Spleen (tissue), 11 donors: ENCODE data around the gene IL17REL. TPM values are rescaled to one million over a fixed set of nuclear protein-coding genes. Genes with fewer than 3 reads are reported as not detected.

Source experiments
- DNase-seq: peaks from one replicate; pipeline ENCODE4 v3.0.0-alpha.2; 2020
- H3K27ac ChIP-seq, 8 donors: fragments of 200-600 bp; sonication (generic) in 7 of 8; 1 replicate in 4 of 8; 2 replicates in 4 of 8; pipeline versions ENCODE4 v1.5.0 to v1.8.0; 2016 to 2021; ENCODE audit warnings: inconsistent platforms in 4 of 8, mild to moderate bottlenecking in 4 of 8, moderate library complexity in 1 of 8
- H3K27me3 ChIP-seq, 7 donors: fragments of 200-600 bp; sonication (generic) in 6 of 7; replicated peaks in 1 of 7; 1 replicate in 4 of 7; 2 replicates in 3 of 7; pipeline versions ENCODE4 v1.5.0 to v1.8.0; 2016 to 2021; ENCODE audit warnings: inconsistent platforms in 3 of 7, mild to moderate bottlenecking in 1 of 7
- H3K36me3 ChIP-seq, 6 donors: fragments of 200-600 bp; sonication (generic) in 5 of 6; 1 replicate in 4 of 6; 2 replicates in 2 of 6; pipeline versions ENCODE4 v1.5.0 to v1.8.0; 2016 to 2021; ENCODE audit warnings: inconsistent platforms in 2 of 6
- H3K4me1 ChIP-seq, 6 donors: fragments of 200-600 bp; sonication (generic) in 5 of 6; 1 replicate in 3 of 6; 2 replicates in 3 of 6; pipeline versions ENCODE4 v1.5.0 to v1.8.0; 2016 to 2021; ENCODE audit warnings: inconsistent platforms in 3 of 6
- H3K4me3 ChIP-seq, 8 donors: fragments of 200-600 bp; sonication (generic) in 7 of 8; 1 replicate in 4 of 8; 2 replicates in 4 of 8; pipeline versions ENCODE4 v1.5.0 to v1.8.0; 2016 to 2021; ENCODE audit warnings: inconsistent platforms in 4 of 8, mild to moderate bottlenecking in 4 of 8, moderate library complexity in 2 of 8
- H3K9me3 ChIP-seq, 8 donors: fragments of 200-600 bp; sonication (generic) in 7 of 8; 1 replicate in 4 of 8; 2 replicates in 4 of 8; pipeline versions ENCODE4 v1.5.0 to v1.8.0; 2016 to 2021; ENCODE audit warnings: inconsistent platforms in 4 of 8
- POLR2A ChIP-seq, 3 donors: fragments of 450-650 bp; IDR thresholded peaks; one replicate each; pipeline ENCODE4 v1.5.1; 2017; ENCODE audit warnings: antibody characterized with exemption in 3 of 3, mild to moderate bottlenecking in 1 of 3
- POLR2AphosphoS5 ChIP-seq, 3 donors: sonication (generic); formaldehyde crosslinking; IDR thresholded peaks; one replicate each; pipeline ENCODE4 v1.5.1; 2017; ENCODE audit warnings: antibody characterized with exemption in 3 of 3
- WGBS, 5 donors: extraction: QIAGEN DNeasy Blood & Tissue Kit in 3 of 5; methylation state at CpG; one replicate each; pipeline versions ENCODE4 v1.1.5 to v1.1.7; 2013 to 2018; 5-methylcytosine and 5-hydroxymethylcytosine counted together
- intact Hi-C: fragments of 100-400 bp; cut with DNase I; formaldehyde crosslinking; loops from one replicate; pipeline ENCODE4 v1.15.0; 2023; ENCODE audit warnings: low total_unique reads
- polyA plus RNA-seq, 3 donors: library from polyadenylated mRNA; stranded (reverse); fragments of 200-250 nt; gene quantifications; one replicate each; pipeline ENCODE4 v1.2.1, GENCODE V29; 2013
- total RNA-seq, 7 donors: library from RNA; depleted of rRNA in 3 of 7; stranded (reverse); fragments of >200 nt in 3 of 7; fragmentation: NEBNext Ultra II Directional in 4 of 7; extraction: Animal tissue kit (Norgen Biotek cat#: 25700) in 4 of 7; gene quantifications; one replicate each; pipeline versions ENCODE4 v1.1.0 to v1.2.1, GENCODE V29; 2016 to 2021
- TF ChIP-seq, protein P1 (sequence below), 11 experiments: fragments of 200-600 bp in 7 of 11; fragments of 450-650 bp in 4 of 11; sonication (generic) in 4 of 11; IDR thresholded peaks in 8 of 11; conservative IDR thresholded peaks in 3 of 11; 1 replicate in 7 of 11; 2 replicates in 4 of 11; pipeline versions ENCODE4 v1.4.0 to v1.8.0; 2016 to 2021; ENCODE audit warnings: antibody characterized with exemption in 11 of 11, inconsistent platforms in 4 of 11, mild to moderate bottlenecking in 1 of 11
- donor health status: healthy with polysubstance abuse.
- donor health status: DM: no; HTN: no; CAD: no; lungs with moderate emphysema.
- donor health status: DM: no; HTN: no; CAD: no.
- donor health status: Bipolar disorder and iron deficiency.
- donor health status: healthy.
- donor health status: DM: no; HTN: no; CAD: no.
- donor health status: DM: yes; HTN: yes; CAD: no.

The IL17REL gene
- total and polyA plus RNA-seq, 10 donors: 0.21 to 1.9 (median 0.83) TPM

DNA sequence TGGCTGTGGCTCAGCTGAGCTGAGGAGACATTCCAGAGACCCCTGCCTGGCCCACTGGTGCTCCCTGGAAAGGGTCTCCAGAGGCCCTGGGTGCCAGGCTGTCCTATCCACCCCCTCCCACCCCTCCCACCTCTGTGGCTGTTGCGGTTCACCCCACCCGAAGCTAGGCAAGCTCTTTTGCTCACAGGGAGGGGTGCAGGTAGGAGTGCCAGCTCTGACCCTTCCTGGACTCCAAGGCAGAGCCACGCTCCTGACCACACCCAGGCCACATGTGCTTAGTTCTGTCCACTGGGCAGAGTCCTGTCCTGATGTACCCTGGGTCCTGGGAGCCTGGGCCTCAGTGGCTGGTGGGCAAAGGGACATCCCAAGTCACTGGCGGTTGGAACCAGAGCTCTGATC lies 16.4 kb downstream of the IL17REL start:
- DNase-seq: no peak
- H3K4me1 ChIP-seq: peaks cover 4 to 34% (median 18%) of the 10 kb centered on the region in 6 donors
- H3K27me3 ChIP-seq: peaks cover 0 to 23% (median 16%) of the 10 kb centered on the region in 7 donors
- 71 to 87% (median 85%) methylated on average over 1 to 4 of the region's 4 CpGs for WGBS, 5 donors
- TF ChIP-seq POLR2A (IDR thresholded peaks at IDR 0.05) (no peak), POLR2AphosphoS5 (IDR thresholded peaks at IDR 0.05) (no peak)
- TF ChIP-seq, protein P1, sequence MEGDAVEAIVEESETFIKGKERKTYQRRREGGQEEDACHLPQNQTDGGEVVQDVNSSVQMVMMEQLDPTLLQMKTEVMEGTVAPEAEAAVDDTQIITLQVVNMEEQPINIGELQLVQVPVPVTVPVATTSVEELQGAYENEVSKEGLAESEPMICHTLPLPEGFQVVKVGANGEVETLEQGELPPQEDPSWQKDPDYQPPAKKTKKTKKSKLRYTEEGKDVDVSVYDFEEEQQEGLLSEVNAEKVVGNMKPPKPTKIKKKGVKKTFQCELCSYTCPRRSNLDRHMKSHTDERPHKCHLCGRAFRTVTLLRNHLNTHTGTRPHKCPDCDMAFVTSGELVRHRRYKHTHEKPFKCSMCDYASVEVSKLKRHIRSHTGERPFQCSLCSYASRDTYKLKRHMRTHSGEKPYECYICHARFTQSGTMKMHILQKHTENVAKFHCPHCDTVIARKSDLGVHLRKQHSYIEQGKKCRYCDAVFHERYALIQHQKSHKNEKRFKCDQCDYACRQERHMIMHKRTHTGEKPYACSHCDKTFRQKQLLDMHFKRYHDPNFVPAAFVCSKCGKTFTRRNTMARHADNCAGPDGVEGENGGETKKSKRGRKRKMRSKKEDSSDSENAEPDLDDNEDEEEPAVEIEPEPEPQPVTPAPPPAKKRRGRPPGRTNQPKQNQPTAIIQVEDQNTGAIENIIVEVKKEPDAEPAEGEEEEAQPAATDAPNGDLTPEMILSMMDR (IDR thresholded peaks at IDR 0.05 in 8 of 11, conservative IDR thresholded peaks at IDR 0.05 in 3 of 11): no peak
- no peaks in the 10 kb centered on the region for H3K36me3 ChIP-seq
- H3K9me3 ChIP-seq: peaks cover 0 to 7% (median 7%) of the 10 kb centered on the region in 8 donors
- intact Hi-C loops: no loop called here
- no peak overlapping the region for H3K4me3 ChIP-seq
- no peak overlapping the region for H3K27ac ChIP-seq

DNA sequence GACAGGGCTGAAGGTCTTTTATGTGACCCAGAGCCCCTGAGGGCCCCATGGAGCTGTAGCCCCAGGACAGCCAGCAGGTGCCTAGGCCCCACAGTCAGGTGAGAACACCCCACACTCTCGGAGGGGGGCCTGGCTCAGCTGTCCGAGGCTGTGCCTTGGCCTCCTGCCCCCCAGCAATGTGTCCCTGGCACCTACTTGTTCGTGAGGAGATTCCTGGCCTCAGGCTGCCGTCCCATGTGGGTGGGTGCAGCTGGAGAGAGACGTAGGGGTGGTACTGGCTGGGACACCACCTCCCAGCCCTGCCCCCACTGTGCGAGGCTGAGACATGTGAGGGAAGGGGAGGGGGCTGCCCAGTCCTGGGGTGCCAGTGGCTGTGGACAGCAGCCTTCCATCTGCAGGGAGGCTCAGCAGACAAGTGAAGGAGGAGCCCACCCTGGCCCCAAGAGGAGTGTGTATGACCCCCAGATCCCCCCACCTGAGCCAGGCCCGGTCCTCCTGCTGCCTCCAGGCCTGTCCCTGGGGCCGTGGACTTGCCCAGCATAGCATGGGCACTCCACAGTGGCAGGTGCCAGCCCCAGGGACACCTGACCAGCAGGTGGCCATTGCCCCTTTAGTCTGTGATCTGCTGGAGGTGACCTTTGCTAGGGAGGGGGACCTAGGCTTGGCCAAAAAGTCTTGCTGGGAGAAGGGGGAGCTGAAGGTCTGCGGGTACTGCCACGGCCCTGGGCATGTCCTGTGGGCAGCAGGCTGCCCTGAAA lies 17.0 kb downstream of the IL17REL start:
- no peak overlapping the region for H3K4me3 ChIP-seq
- no peak for DNase-seq
- peaks cover 0 to 13% (median 11%) of the 10 kb centered on the region in 8 donors for H3K9me3 ChIP-seq
- no peaks in the 10 kb centered on the region for H3K36me3 ChIP-seq
- intact Hi-C loops: no loop called here
- H3K27ac ChIP-seq: no peak overlapping the region
- H3K4me1 ChIP-seq: peaks cover 4 to 34% (median 18%) of the 10 kb centered on the region in 6 donors
- WGBS, 5 donors: 78 to 85% (median 81%) methylated on average over 7 to 10 of the region's 10 CpGs
- H3K27me3 ChIP-seq: peaks cover 0 to 19% (median 13%) of the 10 kb centered on the region in 7 donors
- no peak for TF ChIP-seq POLR2AphosphoS5 (IDR thresholded peaks at IDR 0.05)
- TF ChIP-seq POLR2A (IDR thresholded peaks at IDR 0.05): no peak
- TF ChIP-seq, protein P1 (IDR thresholded peaks at IDR 0.05 in 8 of 11, conservative IDR thresholded peaks at IDR 0.05 in 3 of 11): no peak

DNA sequence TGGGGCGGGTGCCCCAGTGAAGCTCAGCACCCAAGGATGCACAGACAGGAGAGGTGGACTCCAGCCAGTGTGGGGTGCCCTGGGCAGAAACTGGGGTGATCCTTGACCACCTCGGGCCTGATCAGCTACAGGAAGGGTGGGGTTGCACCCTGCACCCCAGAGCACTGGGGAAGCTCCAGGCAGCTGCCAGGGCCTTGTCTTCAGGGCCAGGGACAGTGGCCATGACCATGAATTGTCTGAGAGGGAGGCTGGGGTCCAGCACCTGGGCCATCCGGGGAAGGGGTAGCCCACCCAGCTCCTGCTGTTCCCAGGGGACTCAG lies 17.6 kb downstream of the IL17REL start:
- 62 to 70% (median 65%) methylated on average over 3 of the region's 3 CpGs for WGBS, 5 donors
- Histone ChIP-seq H3K9me3 (peaks cover 0 to 19% (median 13%) of the 10 kb centered on the region in 8 donors), H3K27ac (no peak overlapping the region), H3K27me3 (peaks cover 0 to 14% (median 8%) of the 10 kb centered on the region in 7 donors), H3K4me3 (no peak overlapping the region), H3K36me3 (no peaks in the 10 kb centered on the region), H3K4me1 (peaks cover 4 to 29% (median 16%) of the 10 kb centered on the region in 6 donors)
- TF ChIP-seq POLR2AphosphoS5 (IDR thresholded peaks at IDR 0.05): no peak
- TF ChIP-seq, protein P1 (IDR thresholded peaks at IDR 0.05 in 8 of 11, conservative IDR thresholded peaks at IDR 0.05 in 3 of 11): no peak
- no peak for TF ChIP-seq POLR2A (IDR thresholded peaks at IDR 0.05)
- no peak for DNase-seq
- intact Hi-C loops: no loop called here

DNA sequence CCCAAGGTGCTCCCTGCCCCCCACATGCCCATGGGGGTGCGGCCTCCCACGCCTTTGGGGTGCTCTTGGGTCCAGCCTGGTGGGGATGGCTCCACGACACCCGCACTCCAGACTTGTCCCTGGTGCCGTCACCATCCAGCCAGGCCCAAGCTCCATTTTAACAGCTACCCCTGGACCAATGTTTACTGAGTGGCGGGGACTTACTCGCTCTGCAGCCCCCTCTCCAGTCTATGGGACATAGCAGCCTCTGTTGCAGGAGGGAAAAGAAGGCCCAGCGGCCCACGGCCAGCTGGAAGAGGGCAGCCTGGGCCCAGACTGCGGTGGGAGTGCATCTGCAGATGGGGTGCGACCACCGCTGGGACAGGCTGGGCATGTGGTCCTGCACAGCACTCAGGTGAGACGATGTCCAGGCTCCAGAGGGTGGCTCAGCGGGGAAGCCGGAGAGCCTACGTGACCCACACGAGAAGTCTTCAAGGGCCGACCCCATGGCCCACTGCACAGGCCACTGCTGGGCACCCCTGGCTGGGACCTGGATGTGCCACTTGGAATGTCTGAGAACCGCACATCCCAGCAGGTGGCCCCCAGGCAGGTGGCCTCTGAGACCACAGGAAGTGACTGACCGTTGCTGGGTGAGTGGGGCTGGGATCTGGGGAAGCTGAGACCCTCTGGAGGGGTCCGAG lies 18.1 kb downstream of the IL17REL start:
- Histone ChIP-seq H3K27ac (no peak overlapping the region), H3K27me3 (peaks cover 0 to 9% (median 3%) of the 10 kb centered on the region in 7 donors), H3K36me3 (no peaks in the 10 kb centered on the region), H3K9me3 (peaks cover 0 to 22% (median 15%) of the 10 kb centered on the region in 8 donors), H3K4me1 (peaks cover 4 to 25% (median 12%) of the 10 kb centered on the region in 6 donors), H3K4me3 (no peak overlapping the region)
- no peak for DNase-seq
- TF ChIP-seq, protein P1 (IDR thresholded peaks at IDR 0.05 in 8 of 11, conservative IDR thresholded peaks at IDR 0.05 in 3 of 11): no peak
- no peak for TF ChIP-seq POLR2AphosphoS5 (IDR thresholded peaks at IDR 0.05)
- TF ChIP-seq POLR2A (IDR thresholded peaks at IDR 0.05): no peak
- intact Hi-C loops: loop anchor here (5.0 kb wide), 1 partner anchor 62 kb away; no protein-coding TSS in a partner anchor
- WGBS, 5 donors: 84 to 94% (median 88%) methylated on average over 9 to 21 of the region's 21 CpGs
